Measurements from ENCODE around the gene UCP1.

DNA sequence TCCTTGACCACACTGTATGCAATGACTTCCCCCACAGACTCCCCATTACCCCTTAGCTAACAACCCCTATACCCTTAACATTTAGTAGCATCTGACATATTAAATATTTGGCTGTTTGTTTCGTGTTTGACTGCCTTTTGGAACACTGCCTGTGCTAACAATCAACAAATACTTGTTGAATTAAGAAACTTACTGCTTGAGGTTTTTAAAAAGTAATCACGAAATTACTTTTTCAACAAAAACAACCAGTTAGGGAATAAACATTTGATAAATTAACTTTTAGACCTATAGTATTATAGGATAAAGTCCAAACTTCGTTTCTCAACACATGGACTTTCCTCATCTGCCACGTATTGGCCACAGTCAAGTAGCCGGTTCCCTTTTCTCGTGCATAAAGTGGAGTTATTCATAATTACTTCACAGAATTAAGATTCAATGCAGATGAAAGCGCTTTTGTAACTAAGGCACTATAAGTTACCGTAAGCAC lies 45.3 kb downstream of the UCP1 start:
- no peak for TF ChIP-seq POLR2A (IDR thresholded peaks at IDR 0.05)
- TF ChIP-seq, protein P1, sequence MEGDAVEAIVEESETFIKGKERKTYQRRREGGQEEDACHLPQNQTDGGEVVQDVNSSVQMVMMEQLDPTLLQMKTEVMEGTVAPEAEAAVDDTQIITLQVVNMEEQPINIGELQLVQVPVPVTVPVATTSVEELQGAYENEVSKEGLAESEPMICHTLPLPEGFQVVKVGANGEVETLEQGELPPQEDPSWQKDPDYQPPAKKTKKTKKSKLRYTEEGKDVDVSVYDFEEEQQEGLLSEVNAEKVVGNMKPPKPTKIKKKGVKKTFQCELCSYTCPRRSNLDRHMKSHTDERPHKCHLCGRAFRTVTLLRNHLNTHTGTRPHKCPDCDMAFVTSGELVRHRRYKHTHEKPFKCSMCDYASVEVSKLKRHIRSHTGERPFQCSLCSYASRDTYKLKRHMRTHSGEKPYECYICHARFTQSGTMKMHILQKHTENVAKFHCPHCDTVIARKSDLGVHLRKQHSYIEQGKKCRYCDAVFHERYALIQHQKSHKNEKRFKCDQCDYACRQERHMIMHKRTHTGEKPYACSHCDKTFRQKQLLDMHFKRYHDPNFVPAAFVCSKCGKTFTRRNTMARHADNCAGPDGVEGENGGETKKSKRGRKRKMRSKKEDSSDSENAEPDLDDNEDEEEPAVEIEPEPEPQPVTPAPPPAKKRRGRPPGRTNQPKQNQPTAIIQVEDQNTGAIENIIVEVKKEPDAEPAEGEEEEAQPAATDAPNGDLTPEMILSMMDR (IDR thresholded peaks at IDR 0.05), result no peak

Measured in thyroid gland (tissue), 4 donors.